Measurements from ENCODE around the gene FKBP5. TPM values are rescaled to one million over a fixed set of nuclear protein-coding genes. Genes with fewer than 3 reads are reported as not detected.
A peak's percentile ranks its signal among the peaks of the same experiment; 100 is the strongest.

FKBP5 gene
- total and polyA plus RNA-seq, 10 donors, result 23.8 to 368 (median 148) TPM

DNA sequence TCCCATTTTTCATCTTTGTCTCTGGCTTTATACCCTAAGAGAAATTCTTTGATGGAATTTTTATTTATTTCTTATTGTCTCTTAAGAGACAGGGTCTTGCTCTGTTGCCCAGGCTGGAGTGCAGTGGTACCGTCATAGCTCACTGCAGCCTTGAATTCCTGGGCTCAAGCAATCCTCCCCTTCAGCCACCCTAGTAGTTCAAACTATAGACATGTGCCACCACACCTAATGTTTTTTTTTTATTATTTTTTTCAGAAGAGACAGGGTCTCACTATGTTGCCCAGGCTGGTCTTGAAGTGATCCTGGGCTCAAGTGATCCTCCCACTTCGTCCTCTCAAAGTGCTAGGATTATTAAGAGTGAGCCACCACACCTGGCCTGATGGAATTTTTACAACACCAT is 40.5 kb downstream of the FKBP5 start:
- WGBS, 5 donors, result 96 to 98% (median 98%) methylated on average over 2 of the region's 2 CpGs
- Histone ChIP-seq H3K4me1 (peaks cover 0 to 93% (median 19%) of the 10 kb centered on the region in 6 donors), H3K27ac (no peak overlapping the region), H3K36me3 (peaks cover 0 to 98% (median 6%) of the 10 kb centered on the region in 6 donors), H3K27me3 (replicated peaks in 1 of 7) (no peaks in the 10 kb centered on the region), H3K4me3 (no peak overlapping the region), H3K9me3 (peaks cover 0 to 9% (median 0%) of the 10 kb centered on the region in 8 donors)
- no peak for DNase-seq
- intact Hi-C loops (cut with DNase I; ENCODE audit: low total_unique reads), result no loop called here
- TF ChIP-seq, protein P1, sequence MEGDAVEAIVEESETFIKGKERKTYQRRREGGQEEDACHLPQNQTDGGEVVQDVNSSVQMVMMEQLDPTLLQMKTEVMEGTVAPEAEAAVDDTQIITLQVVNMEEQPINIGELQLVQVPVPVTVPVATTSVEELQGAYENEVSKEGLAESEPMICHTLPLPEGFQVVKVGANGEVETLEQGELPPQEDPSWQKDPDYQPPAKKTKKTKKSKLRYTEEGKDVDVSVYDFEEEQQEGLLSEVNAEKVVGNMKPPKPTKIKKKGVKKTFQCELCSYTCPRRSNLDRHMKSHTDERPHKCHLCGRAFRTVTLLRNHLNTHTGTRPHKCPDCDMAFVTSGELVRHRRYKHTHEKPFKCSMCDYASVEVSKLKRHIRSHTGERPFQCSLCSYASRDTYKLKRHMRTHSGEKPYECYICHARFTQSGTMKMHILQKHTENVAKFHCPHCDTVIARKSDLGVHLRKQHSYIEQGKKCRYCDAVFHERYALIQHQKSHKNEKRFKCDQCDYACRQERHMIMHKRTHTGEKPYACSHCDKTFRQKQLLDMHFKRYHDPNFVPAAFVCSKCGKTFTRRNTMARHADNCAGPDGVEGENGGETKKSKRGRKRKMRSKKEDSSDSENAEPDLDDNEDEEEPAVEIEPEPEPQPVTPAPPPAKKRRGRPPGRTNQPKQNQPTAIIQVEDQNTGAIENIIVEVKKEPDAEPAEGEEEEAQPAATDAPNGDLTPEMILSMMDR (IDR thresholded peaks at IDR 0.05 in 8 of 11, conservative IDR thresholded peaks at IDR 0.05 in 3 of 11), result no peak
- TF ChIP-seq POLR2A (IDR thresholded peaks at IDR 0.05) (no peak), POLR2AphosphoS5 (IDR thresholded peaks at IDR 0.05) (peak in 1 of 3 donors; percentile 3)

DNA sequence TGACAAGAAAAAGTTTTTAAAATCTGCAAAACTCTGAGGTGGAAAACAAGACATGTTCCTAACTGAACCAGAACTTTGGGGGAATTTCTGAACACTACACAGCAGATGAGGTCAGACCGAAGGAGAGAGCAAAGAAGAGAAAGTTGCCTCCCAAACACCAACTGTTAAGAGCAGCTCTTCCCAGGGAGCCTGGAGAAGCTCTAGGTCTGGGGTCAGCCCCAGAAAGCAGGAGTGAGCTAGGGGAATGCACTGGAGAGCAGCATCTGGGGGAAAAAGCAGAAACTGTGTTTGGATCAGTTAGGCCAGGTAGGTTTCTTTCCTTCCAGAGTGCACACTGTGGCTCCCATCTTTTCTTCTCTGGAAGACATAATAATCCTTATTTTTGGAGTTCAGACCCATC is 41.3 kb downstream of the FKBP5 start:
- H3K27me3 ChIP-seq (replicated peaks in 1 of 7), result no peaks in the 10 kb centered on the region
- intact Hi-C loops (cut with DNase I; ENCODE audit: low total_unique reads), result no loop called here
- peaks cover 0 to 93% (median 21%) of the 10 kb centered on the region in 6 donors for H3K4me1 ChIP-seq
- TF ChIP-seq POLR2AphosphoS5 (IDR thresholded peaks at IDR 0.05) (peak in 1 of 3 donors; percentile 39), POLR2A (IDR thresholded peaks at IDR 0.05) (no peak)
- TF ChIP-seq, protein P1 (IDR thresholded peaks at IDR 0.05 in 8 of 11, conservative IDR thresholded peaks at IDR 0.05 in 3 of 11), result no peak
- H3K4me3 ChIP-seq, result no peak overlapping the region
- H3K36me3 ChIP-seq, result peaks cover 0 to 98% (median 6%) of the 10 kb centered on the region in 6 donors
- peaks cover 0 to 2% (median 0%) of the 10 kb centered on the region in 8 donors for H3K9me3 ChIP-seq
- H3K27ac ChIP-seq, result peak overlapping the region in 1 of 8 donors; percentile 55
- WGBS, 5 donors, result 86 to 94% (median 90%) methylated on average over 1 of the region's 1 CpG
- DNase-seq, result no peak

DNA sequence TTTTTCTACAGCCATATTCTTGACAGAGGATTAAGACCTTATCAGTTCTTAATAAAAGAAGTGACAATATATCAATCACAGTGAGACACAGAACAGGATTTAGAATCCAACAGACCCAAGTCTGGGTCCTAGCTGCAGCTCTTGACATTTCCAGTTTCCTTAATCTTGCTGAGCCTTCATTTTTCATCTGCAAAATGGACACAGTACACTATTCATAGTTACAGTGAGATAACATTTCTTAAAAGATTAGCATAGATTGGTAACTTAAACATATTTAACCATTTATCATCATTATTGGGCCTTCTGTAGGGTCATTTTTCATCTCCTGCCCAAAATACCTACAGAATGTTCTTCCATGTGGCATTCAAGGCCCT is 45.6 kb downstream of the FKBP5 start:
- peaks cover 15 to 100% (median 39%) of the 10 kb centered on the region in 6 donors for H3K36me3 ChIP-seq
- DNase-seq, result no peak
- no peak overlapping the region for H3K4me3 ChIP-seq
- H3K9me3 ChIP-seq, result no peaks in the 10 kb centered on the region
- intact Hi-C loops (cut with DNase I; ENCODE audit: low total_unique reads), result no loop called here
- no peaks in the 10 kb centered on the region for H3K27me3 ChIP-seq (replicated peaks in 1 of 7)
- no peak for TF ChIP-seq POLR2A (IDR thresholded peaks at IDR 0.05)
- no peak for TF ChIP-seq POLR2AphosphoS5 (IDR thresholded peaks at IDR 0.05)
- TF ChIP-seq, protein P1 (IDR thresholded peaks at IDR 0.05 in 8 of 11, conservative IDR thresholded peaks at IDR 0.05 in 3 of 11), result no peak
- peak overlapping the region in 2 of 8 donors; percentile 15 to 31 for H3K27ac ChIP-seq
- H3K4me1 ChIP-seq, result peaks cover 0 to 92% (median 19%) of the 10 kb centered on the region in 6 donors

DNA sequence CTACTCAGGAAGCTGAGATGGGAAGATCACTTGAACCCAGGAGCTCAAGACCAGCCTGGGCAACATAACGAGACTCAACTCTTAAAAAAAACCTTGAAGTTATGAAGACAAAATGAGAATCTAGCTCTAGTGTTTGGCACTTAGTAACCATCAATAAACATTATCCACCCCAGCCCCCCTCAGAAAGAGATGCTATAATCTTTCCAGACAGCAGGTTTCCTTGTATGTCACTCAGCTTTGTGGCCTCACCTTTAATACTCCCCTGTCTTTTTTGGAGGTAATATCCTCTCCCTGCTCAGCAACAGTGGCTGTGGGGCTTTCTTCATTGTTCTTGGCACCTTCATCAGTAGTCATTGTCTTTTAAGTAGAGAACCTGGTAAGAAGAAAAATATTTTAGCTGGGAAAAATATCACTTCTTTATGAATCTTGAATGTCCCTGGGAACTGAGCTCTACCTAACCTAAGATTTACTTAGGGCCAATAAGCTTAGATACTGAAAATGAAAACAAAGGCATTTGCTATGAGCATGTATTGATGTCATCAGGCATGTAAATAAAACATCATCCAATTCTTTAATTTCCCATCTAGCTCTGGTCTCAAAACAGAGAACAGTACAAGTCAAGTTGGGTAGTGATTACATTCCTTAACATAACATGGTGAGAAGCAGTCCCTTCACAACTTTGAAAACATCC is 46.1 kb downstream of the FKBP5 start:
- H3K4me3 ChIP-seq, result no peak overlapping the region
- H3K4me1 ChIP-seq, result peaks cover 0 to 87% (median 18%) of the 10 kb centered on the region in 6 donors
- TF ChIP-seq, protein P1 (IDR thresholded peaks at IDR 0.05 in 8 of 11, conservative IDR thresholded peaks at IDR 0.05 in 3 of 11), result no peak
- TF ChIP-seq POLR2AphosphoS5 (IDR thresholded peaks at IDR 0.05) (no peak), POLR2A (IDR thresholded peaks at IDR 0.05) (no peak)
- H3K36me3 ChIP-seq, result peaks cover 15 to 100% (median 42%) of the 10 kb centered on the region in 6 donors
- peak overlapping the region in 2 of 8 donors; percentile 15 to 31 for H3K27ac ChIP-seq
- no peak for DNase-seq
- H3K27me3 ChIP-seq (replicated peaks in 1 of 7), result no peaks in the 10 kb centered on the region
- no peaks in the 10 kb centered on the region for H3K9me3 ChIP-seq
- intact Hi-C loops (cut with DNase I; ENCODE audit: low total_unique reads), result no loop called here
- 84 to 95% (median 86%) methylated on average over 1 of the region's 1 CpG for WGBS, 5 donors

Measured in spleen (tissue), 11 donors.